Chondrocyte (in vitro differentiated cells): Measurements from ENCODE around the gene AGBL2. TPM values are rescaled to one million over a fixed set of nuclear protein-coding genes. Genes with fewer than 3 reads are reported as not detected.
"Not testable (repeated sequence)": the region's sequence is repeated elsewhere in the genome, so short reads cannot be mapped to it uniquely, and the experiment has no call there.

Experiments
- DNase-seq: peaks from one replicate; pipeline ENCODE4 v3.0.0; 2021; ENCODE audit warnings: mixed read lengths, low spot score
- H3K27ac Mint-ChIP-seq: one replicate; pipeline ENCODE4 v1.8.0; 2021; ENCODE audit warnings: mild to moderate bottlenecking, moderate library complexity, mixed read lengths; ENCODE audit not compliant: unreplicated experiment
- H3K27me3 Mint-ChIP-seq: 2 replicates; pipeline ENCODE4 v1.8.0; 2021; ENCODE audit warnings: low read depth, mixed read lengths
- H3K36me3 Mint-ChIP-seq: 2 replicates; pipeline ENCODE4 v1.8.0; 2021; ENCODE audit warnings: low read depth, mixed read lengths
- H3K4me1 Mint-ChIP-seq: 2 replicates; pipeline ENCODE4 v1.8.0; 2021; ENCODE audit warnings: low read depth, mild to moderate bottlenecking, mixed read lengths
- H3K4me3 Mint-ChIP-seq: one replicate; pipeline ENCODE4 v1.8.0; 2021; ENCODE audit warnings: mild to moderate bottlenecking, moderate library complexity, mixed read lengths; ENCODE audit not compliant: unreplicated experiment
- H3K9me3 Mint-ChIP-seq: 2 replicates; pipeline ENCODE4 v1.8.0; 2021; ENCODE audit warnings: low read depth, mixed read lengths
- CTCF ChIP-seq: fragments of 200-600 bp; sonication (generic); IDR thresholded peaks from 2 replicates; pipeline ENCODE4 v1.5.0; 2021; ENCODE audit warnings: antibody characterized with exemption, mild to moderate bottlenecking, moderate library complexity
- total RNA-seq: library from RNA; stranded (reverse); gene quantifications from 3 replicates; pipeline ENCODE4 v1.2.1, GENCODE V29; 2021

Gene AGBL2
- total RNA-seq, 1 donor from 2014 or later, result 0.40 TPM

- DNase-seq, result no peak
- Mint-ChIP-seq H3K9me3 (no peaks in the 10 kb centered on the region), H3K27ac (no peak overlapping the region), H3K4me1 (peaks cover 19% of the 10 kb centered on the region), H3K36me3 (no peaks in the 10 kb centered on the region), H3K27me3 (no peaks in the 10 kb centered on the region), H3K4me3 (no peak overlapping the region)
- no peak for TF ChIP-seq CTCF
These were observed 69.7 kb downstream of the AGBL2 start for GRCh38 chr11:47645500-47645899.

GRCh38 chr11:47642099-47642855 is 72.9 kb downstream of the AGBL2 start, which contains the start of gene MTCH2:
Gene MTCH2, minus strand, starts transcription at chr11:47642559. Its CDS starts 94 bp downstream, at chr11:47642465.
- Mint-ChIP-seq H3K27ac (peak within 1 kb of the TSS; percentile 98), H3K9me3 (no peaks in the 10 kb centered on the region), H3K36me3 (peaks cover 3% of the 10 kb centered on the region), H3K4me3 (peak within 1 kb of the TSS; percentile 99), H3K4me1 (peaks cover 21% of the 10 kb centered on the region), H3K27me3 (no peaks in the 10 kb centered on the region)
- peak; percentile 96 for DNase-seq
- TF ChIP-seq CTCF, result peak; percentile 64

- Mint-ChIP-seq H3K27me3 (no peaks in the 10 kb centered on the region), H3K36me3 (peaks cover 3% of the 10 kb centered on the region), H3K4me1 (peaks cover 21% of the 10 kb centered on the region), H3K9me3 (no peaks in the 10 kb centered on the region), H3K27ac (peak overlapping the region; percentile 98), H3K4me3 (peak overlapping the region; percentile 99)
- no peak for DNase-seq
- no peak for TF ChIP-seq CTCF
These were observed 73.5 kb downstream of the AGBL2 start for GRCh38 chr11:47641600-47642098.

GRCh38 chr11:47640506-47640905 is 74.7 kb downstream of the AGBL2 start:
- DNase-seq, H3K4me3 Mint-ChIP-seq, H3K27me3 Mint-ChIP-seq, H3K36me3 Mint-ChIP-seq, H3K9me3 Mint-ChIP-seq: not testable (repeated sequence)
- peak overlapping the region; percentile 32 for H3K27ac Mint-ChIP-seq
- peaks cover 21% of the 10 kb centered on the region for H3K4me1 Mint-ChIP-seq

- not testable (repeated sequence) for H3K4me1 Mint-ChIP-seq, H3K4me3 Mint-ChIP-seq, DNase-seq, H3K27ac Mint-ChIP-seq, H3K9me3 Mint-ChIP-seq, H3K27me3 Mint-ChIP-seq
- H3K36me3 Mint-ChIP-seq, result peaks cover 19% of the 10 kb centered on the region
These were observed 78.8 kb downstream of the AGBL2 start for GRCh38 chr11:47636331-47636730.

GRCh38 chr11:47631473-47631872 is 83.7 kb downstream of the AGBL2 start:
- Mint-ChIP-seq H3K9me3 (no peaks in the 10 kb centered on the region), H3K27me3 (no peaks in the 10 kb centered on the region), H3K36me3 (peaks cover 39% of the 10 kb centered on the region), H3K27ac (peak overlapping the region; percentile 23), H3K4me3 (no peak overlapping the region), H3K4me1 (no peaks in the 10 kb centered on the region)
- no peak for TF ChIP-seq CTCF
- no peak for DNase-seq
